ENCODE measurements around the gene PCNT.

The PCNT gene, protein sequence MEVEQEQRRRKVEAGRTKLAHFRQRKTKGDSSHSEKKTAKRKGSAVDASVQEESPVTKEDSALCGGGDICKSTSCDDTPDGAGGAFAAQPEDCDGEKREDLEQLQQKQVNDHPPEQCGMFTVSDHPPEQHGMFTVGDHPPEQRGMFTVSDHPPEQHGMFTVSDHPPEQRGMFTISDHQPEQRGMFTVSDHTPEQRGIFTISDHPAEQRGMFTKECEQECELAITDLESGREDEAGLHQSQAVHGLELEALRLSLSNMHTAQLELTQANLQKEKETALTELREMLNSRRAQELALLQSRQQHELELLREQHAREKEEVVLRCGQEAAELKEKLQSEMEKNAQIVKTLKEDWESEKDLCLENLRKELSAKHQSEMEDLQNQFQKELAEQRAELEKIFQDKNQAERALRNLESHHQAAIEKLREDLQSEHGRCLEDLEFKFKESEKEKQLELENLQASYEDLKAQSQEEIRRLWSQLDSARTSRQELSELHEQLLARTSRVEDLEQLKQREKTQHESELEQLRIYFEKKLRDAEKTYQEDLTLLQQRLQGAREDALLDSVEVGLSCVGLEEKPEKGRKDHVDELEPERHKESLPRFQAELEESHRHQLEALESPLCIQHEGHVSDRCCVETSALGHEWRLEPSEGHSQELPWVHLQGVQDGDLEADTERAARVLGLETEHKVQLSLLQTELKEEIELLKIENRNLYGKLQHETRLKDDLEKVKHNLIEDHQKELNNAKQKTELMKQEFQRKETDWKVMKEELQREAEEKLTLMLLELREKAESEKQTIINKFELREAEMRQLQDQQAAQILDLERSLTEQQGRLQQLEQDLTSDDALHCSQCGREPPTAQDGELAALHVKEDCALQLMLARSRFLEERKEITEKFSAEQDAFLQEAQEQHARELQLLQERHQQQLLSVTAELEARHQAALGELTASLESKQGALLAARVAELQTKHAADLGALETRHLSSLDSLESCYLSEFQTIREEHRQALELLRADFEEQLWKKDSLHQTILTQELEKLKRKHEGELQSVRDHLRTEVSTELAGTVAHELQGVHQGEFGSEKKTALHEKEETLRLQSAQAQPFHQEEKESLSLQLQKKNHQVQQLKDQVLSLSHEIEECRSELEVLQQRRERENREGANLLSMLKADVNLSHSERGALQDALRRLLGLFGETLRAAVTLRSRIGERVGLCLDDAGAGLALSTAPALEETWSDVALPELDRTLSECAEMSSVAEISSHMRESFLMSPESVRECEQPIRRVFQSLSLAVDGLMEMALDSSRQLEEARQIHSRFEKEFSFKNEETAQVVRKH (N-terminal part only)

GRCh38 chr21:46323710-46324389 lies at the start of gene PCNT, which contains the start of gene C21orf58:
Gene PCNT (plus strand): TSS chr21:46324156. CDS start chr21:46324229, 73 bp downstream.
Gene C21orf58 (minus strand): TSS chr21:46323870. CDS start chr21:46322738, 1,132 bp downstream.
- DNase-seq: peak; percentile 90

GRCh38 chr21:46274797-46275390 lies 49.1 kb upstream of the PCNT start:
- DNase-seq: no peak

- DNase-seq: no peak
Observed at GRCh38 chr21:46284077-46284644, 39.8 kb upstream of the PCNT start.

GRCh38 chr21:46284733-46285132 lies 39.2 kb upstream of the PCNT start:
- no peak for DNase-seq

DNA sequence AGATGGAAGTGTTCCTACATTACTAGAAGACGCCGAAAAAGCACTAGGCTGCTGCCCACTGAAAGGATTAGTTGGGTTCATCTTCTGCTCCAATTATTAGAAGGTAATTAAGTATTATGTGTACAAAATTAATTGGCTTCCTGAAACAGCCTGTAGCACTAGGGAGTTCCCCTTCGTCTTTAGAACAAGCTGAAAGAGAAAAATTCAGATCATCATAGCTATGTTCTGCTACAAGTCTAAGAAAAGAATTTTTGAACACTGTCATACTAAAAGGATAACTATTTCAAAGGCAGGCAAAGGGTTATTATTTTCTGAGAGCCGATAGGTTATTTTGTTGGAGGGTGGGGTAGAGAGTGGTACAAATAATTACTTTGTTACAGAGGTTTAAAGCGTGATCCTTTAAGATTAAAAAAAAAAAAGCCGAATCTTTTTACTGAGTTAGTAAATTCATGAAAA lies 38.7 kb upstream of the PCNT start, which contains the start of gene MCM3AP:
Gene MCM3AP (minus strand): TSS at position 406 of the 456 bp plus-strand sequence. CDS start 325 bp downstream, at position 81.
- no peak for DNase-seq

DNA sequence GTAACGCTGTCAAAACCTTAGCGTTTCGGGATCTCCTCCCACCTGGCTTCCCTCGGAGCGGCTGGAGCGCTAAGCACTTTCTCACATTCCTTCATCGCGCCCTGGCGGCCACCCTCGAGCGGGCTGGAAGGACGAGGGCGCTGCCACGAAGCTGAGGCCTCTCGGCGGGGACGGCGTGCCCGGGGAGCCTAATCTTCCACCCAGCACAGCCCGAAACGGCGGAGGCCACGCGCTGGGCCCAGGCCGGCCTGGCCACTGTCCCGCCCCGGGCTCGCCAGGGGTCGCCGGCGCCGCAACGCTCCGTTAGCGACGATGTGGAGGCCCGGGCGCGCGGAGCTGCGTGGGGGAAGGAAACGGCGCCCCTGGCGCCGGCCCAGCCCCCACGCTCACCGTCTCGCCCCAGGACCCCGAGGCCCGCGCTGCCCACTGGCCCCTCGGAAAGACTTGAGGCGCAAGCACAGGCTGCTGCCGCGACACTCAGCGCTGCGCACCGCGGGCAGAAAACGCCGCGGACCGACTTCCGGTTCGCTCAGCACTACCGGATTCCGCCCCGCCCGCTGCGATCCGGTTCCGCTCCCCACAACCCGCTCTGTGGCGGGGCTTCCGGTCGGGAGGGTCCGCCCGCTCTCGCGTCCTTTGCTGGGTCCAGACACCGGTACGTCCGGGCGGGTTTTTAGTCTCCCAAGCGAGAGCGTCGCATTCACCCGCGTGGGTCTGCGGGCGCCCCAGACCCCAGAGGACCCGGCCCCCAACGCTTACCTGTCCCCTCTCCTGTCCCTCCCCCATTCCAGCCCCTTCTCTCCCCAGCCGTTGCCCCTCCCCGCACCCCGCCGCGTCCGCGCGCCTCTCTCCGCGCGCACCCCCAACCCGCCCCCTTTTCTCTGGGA lies 38.0 kb upstream of the PCNT start, which contains the start of gene YBEY:
Gene YBEY (plus strand): TSS at position 582 of the 887 bp plus-strand sequence. CDS start 572 bp downstream, outside the sequence.
- peak; percentile 89 for DNase-seq

DNA sequence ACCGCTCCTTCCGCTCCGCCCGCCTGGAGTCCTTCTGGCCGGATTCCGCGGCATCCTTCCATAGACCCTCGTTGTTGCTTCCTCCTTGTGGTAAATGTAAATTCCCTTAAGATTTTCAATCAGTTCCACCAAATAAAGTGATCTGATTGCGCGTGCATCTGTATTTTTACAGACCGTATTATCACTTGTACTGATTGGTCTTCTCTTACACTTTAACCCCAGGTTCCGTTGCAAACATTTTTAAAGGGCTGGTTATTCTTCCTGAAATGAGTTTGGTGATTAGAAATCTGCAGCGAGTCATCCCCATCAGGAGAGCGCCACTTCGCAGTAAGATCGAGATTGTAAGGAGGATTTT lies 37.3 kb upstream of the PCNT start:
- no peak for DNase-seq

DNA sequence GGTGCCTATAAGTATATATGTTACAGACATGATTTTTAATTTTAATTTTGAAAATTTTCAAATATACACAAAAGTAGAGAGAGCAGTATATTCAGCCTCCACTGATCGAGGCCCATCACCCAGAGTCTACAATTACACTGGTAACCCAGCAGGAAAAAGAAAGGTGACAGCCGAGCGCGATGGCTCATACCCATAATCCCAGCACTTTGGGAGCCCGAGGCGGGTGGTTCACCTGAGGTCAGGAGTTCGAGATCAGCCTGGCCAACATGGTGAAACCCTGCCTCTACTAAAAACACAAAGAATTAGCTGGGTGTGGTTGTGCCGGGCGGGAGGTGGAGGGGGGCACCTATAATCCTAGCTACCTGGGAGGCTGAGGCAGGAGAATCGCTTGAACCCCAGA lies 36.4 kb upstream of the PCNT start:
- no peak for DNase-seq

DNA sequence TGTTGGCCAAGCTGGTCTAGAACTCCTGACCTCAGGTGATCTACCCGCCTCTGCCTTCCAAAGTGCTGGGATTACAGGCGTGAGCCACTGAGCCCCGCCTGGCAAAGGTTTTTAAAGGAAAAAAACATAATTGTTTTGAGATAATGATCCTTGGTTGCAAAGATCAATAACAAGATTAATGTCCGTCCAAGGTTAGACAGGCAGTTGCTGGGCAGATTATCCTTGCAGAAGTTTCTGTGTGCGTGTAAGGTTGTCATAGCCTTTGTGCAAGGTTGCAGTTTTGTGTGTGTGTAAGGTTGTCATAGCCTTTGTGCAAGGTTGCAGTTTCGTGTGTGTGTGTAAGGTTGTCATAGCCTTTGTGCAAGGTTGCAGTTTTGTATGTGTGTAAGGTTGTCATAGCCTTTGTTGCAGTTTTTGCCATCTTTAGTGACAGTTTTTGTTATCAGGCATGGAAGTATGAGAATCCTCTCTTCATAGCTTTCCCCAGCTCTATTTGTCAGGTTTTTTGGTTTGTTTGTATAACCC lies 34.2 kb upstream of the PCNT start:
- no peak for DNase-seq

DNA sequence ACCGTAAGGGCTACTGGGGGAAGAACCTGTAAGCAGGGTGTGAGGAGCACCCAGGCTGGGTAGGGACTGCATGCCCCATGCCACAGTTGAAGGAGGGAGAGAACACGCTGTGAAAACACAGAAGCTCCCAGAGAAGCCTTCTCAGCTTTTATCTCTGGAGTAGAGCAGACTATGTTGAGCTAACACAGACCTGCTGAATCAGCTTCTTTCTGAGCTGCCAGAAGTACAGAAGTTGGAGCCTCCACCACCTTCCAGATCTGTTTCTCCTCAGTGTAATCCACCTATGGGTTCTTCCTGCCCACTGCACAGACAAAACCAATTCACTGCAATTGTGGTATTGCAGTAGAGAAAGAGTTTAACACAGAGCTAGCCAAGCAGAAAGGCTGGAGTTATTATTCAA lies 32.4 kb upstream of the PCNT start:
- no peak for DNase-seq

DNA sequence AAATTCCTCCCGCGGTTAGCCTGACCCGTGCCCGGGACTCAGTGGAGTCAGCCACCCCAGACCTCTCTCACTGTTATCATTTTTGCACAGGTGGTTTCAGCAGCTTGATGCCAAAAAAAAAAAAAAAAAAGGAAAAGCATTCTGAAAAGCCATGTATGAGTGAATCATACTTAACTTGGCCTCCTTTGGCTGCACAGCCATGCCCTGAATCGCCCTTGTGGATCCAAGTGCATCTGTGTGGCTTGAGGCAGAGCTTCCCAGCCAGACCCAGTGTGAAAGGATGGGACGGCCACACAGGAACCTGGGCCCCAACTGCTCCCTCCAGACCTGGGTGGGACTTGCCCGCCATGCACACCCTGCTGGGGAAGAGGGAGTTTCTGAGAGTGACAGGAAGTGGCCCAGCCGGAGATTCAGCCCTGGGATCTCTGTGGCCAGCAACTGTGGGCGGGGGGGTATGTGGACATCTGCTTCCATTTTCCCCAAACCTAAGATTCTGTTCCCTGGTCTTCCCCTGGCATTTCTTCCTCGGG lies 29.2 kb upstream of the PCNT start:
- DNase-seq: no peak

DNA sequence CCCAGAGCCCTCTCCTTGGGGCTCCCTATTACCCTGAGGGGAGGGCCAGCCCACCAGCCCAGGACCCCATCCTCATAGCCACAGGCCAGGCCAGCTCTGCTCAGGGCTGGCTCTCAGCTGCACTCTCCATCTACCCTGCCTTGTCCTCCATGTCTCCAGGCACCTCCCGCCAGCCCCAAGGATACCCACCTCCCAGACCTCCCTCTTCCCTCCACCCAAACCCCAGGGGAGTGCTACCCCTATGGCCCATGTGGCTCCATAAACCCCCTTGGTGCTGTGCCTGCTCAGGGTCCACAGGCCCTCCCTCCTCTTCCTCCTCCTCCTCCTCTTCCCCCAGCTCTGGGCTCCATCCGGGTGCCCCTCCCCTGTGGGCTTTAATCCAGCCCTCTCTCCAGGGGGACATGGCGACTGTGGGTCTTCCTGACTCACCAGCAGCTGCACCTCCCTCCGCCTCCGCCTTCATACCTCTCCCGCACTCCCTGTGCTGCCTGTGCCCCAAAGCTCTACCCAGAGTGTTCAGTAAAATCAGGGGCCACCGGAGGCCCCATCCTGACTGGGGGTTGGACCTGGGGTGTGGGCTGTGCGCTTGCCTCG lies 28.7 kb upstream of the PCNT start:
- no peak for DNase-seq

- no peak for DNase-seq
Observed at GRCh38 chr21:46295996-46296752, 27.8 kb upstream of the PCNT start.

DNA sequence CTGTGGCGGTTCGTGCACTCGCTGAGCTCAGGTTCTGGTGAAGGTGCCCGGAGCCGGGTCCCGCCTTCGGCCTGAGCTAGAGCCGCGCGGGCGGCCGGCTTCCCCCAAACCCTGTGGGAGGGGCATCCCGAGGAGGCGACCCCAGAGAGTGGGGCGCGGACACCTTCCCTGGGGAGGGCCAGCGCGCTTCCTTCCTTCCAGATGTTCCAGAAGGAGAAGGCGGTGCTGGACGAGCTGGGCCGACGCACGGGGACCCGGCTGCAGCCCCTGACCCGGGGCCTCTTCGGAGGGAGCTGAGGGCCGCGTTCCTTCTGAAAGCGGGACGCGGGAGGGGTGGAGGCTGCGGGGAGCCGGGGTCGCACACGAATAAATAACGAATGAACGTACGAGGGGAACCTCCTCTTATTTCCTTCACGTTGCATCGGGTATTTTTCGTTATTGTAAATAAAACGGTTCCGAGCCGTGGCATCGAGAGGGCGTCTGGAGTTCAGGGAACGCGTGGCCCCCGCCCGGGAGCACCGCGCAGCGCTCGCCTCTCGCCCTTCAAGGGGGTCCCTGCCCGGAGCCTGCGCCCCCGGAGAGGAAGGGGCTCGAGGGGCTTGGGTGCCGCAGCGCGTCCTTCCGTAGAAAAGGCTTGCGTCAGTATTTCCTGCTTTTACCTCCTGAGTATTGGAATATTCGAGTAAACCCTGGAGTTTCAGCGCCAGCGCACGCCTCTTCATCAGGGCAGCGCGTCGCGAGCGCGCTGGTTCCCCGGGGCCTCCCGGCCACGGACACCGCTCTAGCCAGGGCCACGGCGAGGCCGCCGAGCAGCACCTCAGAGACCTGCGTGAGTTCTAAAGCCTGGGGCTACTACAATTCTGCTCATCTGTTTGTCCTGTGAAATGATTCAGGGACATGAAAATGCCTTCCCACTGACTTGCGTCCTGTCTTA lies 26.4 kb upstream of the PCNT start:
- DNase-seq: no peak

GRCh38 chr21:46299167-46299566 lies 24.8 kb upstream of the PCNT start:
- DNase-seq: no peak

DNA sequence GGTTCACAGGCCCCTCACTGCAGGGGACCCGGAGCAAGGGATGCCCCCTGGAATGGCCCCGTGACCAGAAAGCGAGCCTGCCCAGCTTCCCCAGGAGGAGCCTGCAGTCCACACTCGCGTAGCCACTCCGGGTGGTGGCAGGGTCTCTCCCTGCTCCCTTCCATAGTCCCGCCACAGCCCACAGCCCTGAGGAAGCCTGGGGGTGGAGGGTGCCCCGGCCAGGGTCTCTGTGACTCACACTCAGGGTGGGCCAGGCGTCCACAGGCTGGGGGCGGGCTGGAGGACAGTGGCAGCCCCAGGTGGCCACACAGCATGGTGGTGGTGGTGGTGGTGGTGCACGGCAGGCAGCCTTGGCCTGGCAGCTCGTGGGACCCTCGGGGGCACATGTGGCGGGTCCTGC lies 22.2 kb upstream of the PCNT start:
- no peak for DNase-seq

GRCh38 chr21:46304437-46304836 lies 19.5 kb upstream of the PCNT start:
- DNase-seq: no peak
